HL-60 (cell line): Measurements from ENCODE around the gene DNAH17.

ENCODE experiments used
- DNase-seq, 2 experiments: peaks; one replicate each; pipeline ENCODE4 v3.0.0-alpha.2; 2010 to 2020; ENCODE audit warnings: low read depth in 1 of 2, low spot score in 1 of 2
- H3K27ac ChIP-seq: fragments of 250-450 bp; sonication (Bioruptor Pico); replicated peaks from 2 replicates; pipeline ENCODE4 v1.5.1; 2020; ENCODE audit warnings: mild to moderate bottlenecking, moderate library complexity
- H3K27me3 ChIP-seq: fragments of 250-450 bp; sonication (Bioruptor Pico); 2 replicates; pipeline ENCODE4 v1.5.1; 2021; ENCODE audit warnings: mild to moderate bottlenecking, moderate library complexity; ENCODE audit not compliant: insufficient read depth, poor library complexity, severe bottlenecking
- H3K4me3 ChIP-seq: replicated peaks from 2 replicates; pipeline ENCODE4 v1.5.1; 2011; ENCODE audit warnings: mild to moderate bottlenecking, control low read depth, low read length; ENCODE audit not compliant: insufficient read depth
- CTCF ChIP-seq: IDR thresholded peaks from one replicate; pipeline ENCODE4 v1.5.1; 2011; ENCODE audit warnings: low read length, control low read depth, inconsistent platforms; ENCODE audit not compliant: insufficient read depth
- GABPA ChIP-seq: IDR thresholded peaks from 2 replicates; pipeline ENCODE4 v1.6.1; 2012; ENCODE audit warnings: low read depth
- POLR2AphosphoS5 ChIP-seq: IDR thresholded peaks from 2 replicates; pipeline ENCODE4 v1.6.1; 2012; ENCODE audit warnings: low read depth
- REST ChIP-seq: IDR thresholded peaks from 2 replicates; pipeline ENCODE4 v1.6.1; 2012; ENCODE audit warnings: low read depth; ENCODE audit not compliant: insufficient replicate concordance
- SPI1 ChIP-seq: IDR thresholded peaks from 2 replicates; pipeline ENCODE4 v1.6.1; 2012; ENCODE audit warnings: low read depth, mild to moderate bottlenecking, borderline replicate concordance

Gene DNAH17

GRCh38 chr17:78618264-78619066, 41.3 kb upstream of the DNAH17 start:
- Histone ChIP-seq H3K27ac (no peak overlapping the region), H3K4me3 (no peak overlapping the region), H3K27me3 (no peaks in the 10 kb centered on the region)
- TF ChIP-seq POLR2AphosphoS5: no peak
- no peak for TF ChIP-seq CTCF
- no peak for TF ChIP-seq GABPA
- TF ChIP-seq SPI1: no peak
- no peak for TF ChIP-seq REST
- DNase-seq: no peak

- TF ChIP-seq REST (no peak), GABPA (no peak), CTCF (no peak), SPI1 (no peak), POLR2AphosphoS5 (no peak)
- no peaks in the 10 kb centered on the region for H3K27me3 ChIP-seq
- no peak for DNase-seq
- no peak overlapping the region for H3K4me3 ChIP-seq
- no peak overlapping the region for H3K27ac ChIP-seq
Measured at GRCh38 chr17:78617511-78618061, 40.4 kb upstream of the DNAH17 start.

GRCh38 chr17:78616946-78617345, 39.8 kb upstream of the DNAH17 start:
- Histone ChIP-seq H3K4me3 (no peak overlapping the region), H3K27me3 (no peaks in the 10 kb centered on the region), H3K27ac (no peak overlapping the region)
- TF ChIP-seq POLR2AphosphoS5: no peak
- no peak for TF ChIP-seq CTCF
- no peak for TF ChIP-seq SPI1
- no peak for TF ChIP-seq REST
- no peak for TF ChIP-seq GABPA
- no peak for DNase-seq
